Heart left ventricle (tissue), 13 donors: Measurements from ENCODE around the gene SYNE2.

Experiments used
- CTCF ChIP-seq, 12 donors: fragments of 200-600 bp; sonication (generic) in 4 of 12; IDR thresholded peaks; one replicate each; pipeline versions ENCODE4 v1.5.0 to v1.8.0; 2018 to 2022; ENCODE audit warnings: antibody characterized with exemption in 12 of 12, mild to moderate bottlenecking in 5 of 12
- POLR2A ChIP-seq, 2 donors: fragments of 450-650 bp; IDR thresholded peaks; one replicate each; pipeline ENCODE4 v1.6.1; 2017; ENCODE audit warnings: antibody characterized with exemption in 2 of 2, mild to moderate bottlenecking in 2 of 2, moderate library complexity in 2 of 2
- donor health status: ischemic (EF 13 %, LVEDD 7.1; RV severe dilation, severe dysfunction).
- donor health status: DM: no; HTN: yes; CAD: no.
- donor health status: DM: no; HTN: no; CAD: no.
- donor health status: ischemic (EF 25% LVEDD 6.9; RV normal size, moderate dysfunction).
- donor health status: ischemic (EF 25% LVEDD 5.7; RV mildly dilated, moderate dysfunction).
- donor health status: ischemic (EF 35%, LVEDD 5.7; RV mildly dilated, moderate dysfunction).
- donor health status: nonischemic (EF 11% LVEDD 7.7; RV severe dilation, severe dysfunction).
- donor health status: DM: yes; HTN: yes; CAD: no.
- donor health status: PGD.
- donor health status: ischemic (EF 29% LVEDD 5.4; RV normal size, mild dysfunction).
- donor health status: nonischemic (EF 23%, LVEDD 6.1; RV moderate dilation, normal function).

- TF ChIP-seq POLR2A (IDR thresholded peaks at IDR 0.05) = no peak
- TF ChIP-seq CTCF (IDR thresholded peaks at IDR 0.05) = no peak
Measured at GRCh38 chr14:64119980-64120379, 267.2 kb downstream of the SYNE2 start.
